ENCODE data around the gene MEGF8. TPM values are rescaled to one million over a fixed set of nuclear protein-coding genes. Genes with fewer than 3 reads are reported as not detected.

Gene MEGF8
- total and polyA plus RNA-seq, 2 of the 8 experiments (the other 6 are each of a cell fraction or from before 2014, with no cell fraction given) = 13.0 to 23.7 TPM

DNA sequence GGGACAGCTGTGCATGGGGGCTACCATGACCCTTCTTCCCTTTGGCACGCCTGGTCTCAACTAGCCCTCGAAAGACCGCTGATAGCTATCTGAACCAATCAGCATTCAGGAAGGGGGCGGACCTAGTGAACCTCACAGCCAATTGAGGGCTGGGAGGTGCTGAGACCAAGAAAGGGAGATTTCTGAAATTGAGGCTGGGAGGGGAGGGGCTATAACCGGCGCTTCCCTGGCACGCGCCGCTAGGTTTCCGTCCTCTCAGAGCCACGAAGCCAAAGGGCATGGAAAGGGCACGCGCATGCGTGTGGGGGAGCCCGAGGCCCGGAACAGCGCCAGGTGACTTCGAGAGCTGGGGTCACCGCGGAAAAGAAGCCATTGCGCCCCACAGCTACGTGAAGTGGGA is 18.8 kb upstream of the MEGF8 start:
- no peaks in the 10 kb centered on the region for H3K36me3 ChIP-seq (ENCODE audit: control insufficient read depth in 2 of 4, insufficient read depth in 4 of 4, low read length in 3 of 4)
- no peak overlapping the region for H3K9ac ChIP-seq (replicated peaks in 1 of 4; ENCODE audit: extremely low read depth in 1 of 4, low read depth in 3 of 4, low read length in 3 of 4)
- 0 out of 2 replicates have a peak overlapping the region, but pooled peaks have one; percentile 65 for H2AK5ac ChIP-seq (ENCODE audit: low read depth, low read length)
- DNase-seq (ENCODE audit: low read depth in 1 of 2, low spot score in 2 of 2) (peak in 1 of 2 experiments; percentile 59), FAIRE-seq (no peak)
- no peak overlapping the region for H2BK15ac ChIP-seq (ENCODE audit: low read length)
- TF ChIP-seq, protein P1, sequence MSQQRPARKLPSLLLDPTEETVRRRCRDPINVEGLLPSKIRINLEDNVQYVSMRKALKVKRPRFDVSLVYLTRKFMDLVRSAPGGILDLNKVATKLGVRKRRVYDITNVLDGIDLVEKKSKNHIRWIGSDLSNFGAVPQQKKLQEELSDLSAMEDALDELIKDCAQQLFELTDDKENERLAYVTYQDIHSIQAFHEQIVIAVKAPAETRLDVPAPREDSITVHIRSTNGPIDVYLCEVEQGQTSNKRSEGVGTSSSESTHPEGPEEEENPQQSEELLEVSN (IDR thresholded peaks at IDR 0.05) = peak; percentile 61; the same call in 1 of the 2 replicates
- TF ChIP-seq POU5F1 (IDR thresholded peaks at IDR 0.05; ENCODE audit: low read depth, low read length) (no peak), YY1 (IDR thresholded peaks at IDR 0.05; ENCODE audit: low read depth, low read length) (no peak), SP2 (IDR thresholded peaks at IDR 0.05; ENCODE audit: low read length) (peak; percentile 13; the same call in 1 of the 2 replicates), CHD1 (IDR thresholded peaks at IDR 0.05; ENCODE audit: low read depth, low read length) (no peak), JUN (IDR thresholded peaks at IDR 0.05; ENCODE audit: low read depth, low read length) (no peak), HDAC2 (IDR thresholded peaks at IDR 0.05; ENCODE audit: borderline replicate concordance in 1 of 2, low read depth in 2 of 2, low read length in 2 of 2) (no peak), CREB1 (IDR thresholded peaks at IDR 0.05) (no peak)
- TF ChIP-seq, protein P2, sequence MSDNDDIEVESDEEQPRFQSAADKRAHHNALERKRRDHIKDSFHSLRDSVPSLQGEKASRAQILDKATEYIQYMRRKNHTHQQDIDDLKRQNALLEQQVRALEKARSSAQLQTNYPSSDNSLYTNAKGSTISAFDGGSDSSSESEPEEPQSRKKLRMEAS (IDR thresholded peaks at IDR 0.05) = peak; percentile 21
- H3K4ac ChIP-seq (replicated peaks; ENCODE audit: insufficient read length, low read depth, low read length) = no peak overlapping the region
- ChIA-PET POLR2A (ENCODE audit: partially characterized antibody) (interaction anchor here (0.9 to 1.6 kb wide), 3 partner anchors 8 to 17 kb away, joined by 5 to 7 read pairs (median 6); no protein-coding TSS in a partner anchor), CTCF (ENCODE audit: partially characterized antibody) (interaction anchor here (2.1 kb wide), 3 partner anchors 11 to 61 kb away, joined by 4 to 14 read pairs (median 6); no protein-coding TSS in a partner anchor)
- H3K27ac ChIP-seq (ENCODE audit: low read depth, low read length) = no peak overlapping the region
- no peak overlapping the region for H3K14ac ChIP-seq (ENCODE audit: insufficient read length)
- peak overlapping the region; percentile 49; the same call in 1 of the 2 replicates for H2BK5ac ChIP-seq (ENCODE audit: low read depth, low read length)
- peaks cover 0 to 12% (median 7%) of the 10 kb centered on the region in 4 experiments; a peak in 3 of 7 replicates for H3K4me1 ChIP-seq (replicated peaks in 1 of 4; ENCODE audit: control insufficient read depth in 3 of 4, insufficient read depth in 4 of 4, low read length in 3 of 4)
- no peak overlapping the region for H4K5ac ChIP-seq (ENCODE audit: insufficient read length, low read depth, low read length)
- no peak overlapping the region for H2AFZ ChIP-seq (ENCODE audit: low read length)
- peaks cover 4% of the 10 kb centered on the region; the same call in 1 of the 2 replicates for H3K23me2 ChIP-seq (ENCODE audit: low read depth, low read length)
- H2BK20ac ChIP-seq (ENCODE audit: low read length) = no peak overlapping the region
- H3K9me3 ChIP-seq (ENCODE audit: insufficient read depth in 2 of 2, low read depth in 1 of 2, low read length in 1 of 2) = no peaks in the 10 kb centered on the region
- H4K8ac ChIP-seq (ENCODE audit: extremely low read depth, insufficient read depth, low read length) = peak overlapping the region; percentile 29; the same call in 1 of the 2 replicates
- no peak overlapping the region for H2BK120ac ChIP-seq (replicated peaks; ENCODE audit: low read depth, low read length)
- 87% methylated on average over 22 of the region's 22 CpGs; no CpG with 5 or more reads in 1 of the 2 experiments for WGBS, 2 experiments (ENCODE audit: extremely low coverage in 1 of 2, insufficient coverage in 1 of 2, insufficient read length in 1 of 2, insufficient replicate concordance in 2 of 2, low coverage in 1 of 2, low lambda C conversion rate in 2 of 2, missing lambda C conversion rate in 1 of 2)
- H4K91ac ChIP-seq (replicated peaks; ENCODE audit: insufficient read length, low read length) = no peak overlapping the region
- peak overlapping the region; percentile 81; the same call in 1 of the 2 replicates for H2BK12ac ChIP-seq (ENCODE audit: low read depth, low read length)
- no peak overlapping the region for H3K4me2 ChIP-seq (ENCODE audit: insufficient read depth in 1 of 2, low read depth in 2 of 2, low read length in 2 of 2)
- H3K56ac ChIP-seq (replicated peaks; ENCODE audit: insufficient read length, low read depth, low read length) = no peak overlapping the region
- no peaks in the 10 kb centered on the region for H4K20me1 ChIP-seq (replicated peaks in 1 of 2; ENCODE audit: control insufficient read depth in 1 of 2, insufficient read depth in 2 of 2, low read length in 2 of 2)
- 0 out of 2 replicates have a peak overlapping the region, but pooled peaks have one; percentile 15 for H3K18ac ChIP-seq (ENCODE audit: extremely low read depth, low read length)
- H3K79me2 ChIP-seq (ENCODE audit: control insufficient read depth in 1 of 2, insufficient read depth in 2 of 2, low read length in 2 of 2) = peaks cover 0 to 2% of the 10 kb centered on the region in 2 experiments; a peak in 1 of 4 replicates
- H3K27me3 ChIP-seq (replicated peaks in 1 of 4; ENCODE audit: control insufficient read depth in 3 of 4, extremely low read depth in 1 of 4, insufficient read depth in 3 of 4, low read length in 3 of 4) = no peaks in the 10 kb centered on the region
- no peaks in the 10 kb centered on the region for H3K79me1 ChIP-seq (ENCODE audit: low read depth, low read length)
- no peak overlapping the region for H3K23ac ChIP-seq (ENCODE audit: insufficient read length)
- no peak overlapping the region for H3K4me3 ChIP-seq (ENCODE audit: extremely low read depth in 1 of 4, insufficient read depth in 2 of 4, low read depth in 3 of 4, low read length in 4 of 4)
